Peyer's patch (tissue), 4 donors: ENCODE measurements around the gene CPNE7. TPM values are rescaled to one million over a fixed set of nuclear protein-coding genes. Genes with fewer than 3 reads are reported as not detected.

Experiments
- DNase-seq, 3 donors: peaks; one replicate each; pipeline ENCODE4 v3.0.0-alpha.2; 2017 to 2019
- H3K27ac ChIP-seq, 4 donors: fragments of 200-600 bp; sonication (generic); one replicate each; pipeline ENCODE4 v1.5.1; 2016 to 2019
- H3K27me3 ChIP-seq, 2 donors: fragments of 200-600 bp; sonication (generic); one replicate each; pipeline ENCODE4 v1.5.1; 2019
- H3K36me3 ChIP-seq, 3 donors: fragments of 200-600 bp; sonication (generic); one replicate each; pipeline ENCODE4 v1.5.1; 2016 to 2019
- H3K4me1 ChIP-seq, 4 donors: fragments of 200-600 bp; sonication (generic); one replicate each; pipeline ENCODE4 v1.5.1; 2016 to 2019
- H3K4me3 ChIP-seq, 4 donors: fragments of 200-600 bp; sonication (generic); 1 replicate in 3 of 4; 2 replicates in 1 of 4; pipeline ENCODE4 v1.5.1; 2016 to 2019; ENCODE audit warnings: mild to moderate bottlenecking in 1 of 4
- H3K9me3 ChIP-seq, 4 donors: fragments of 200-600 bp; sonication (generic); one replicate each; pipeline ENCODE4 v1.5.1; 2016 to 2019; ENCODE audit warnings: mild to moderate bottlenecking in 1 of 4
- POLR2A ChIP-seq, 2 donors: fragments of 450-650 bp; IDR thresholded peaks; one replicate each; pipeline ENCODE4 v1.5.1; 2017; ENCODE audit warnings: antibody characterized with exemption in 2 of 2, mild to moderate bottlenecking in 2 of 2, moderate library complexity in 2 of 2
- total RNA-seq, 4 donors: library from RNA; depleted of rRNA; stranded (reverse); fragments of >200 nt; gene quantifications; one replicate each; pipeline ENCODE4 v1.1.0, GENCODE V29; 2016
- TF ChIP-seq, protein P1 (sequence below), 6 experiments: fragments of 450-650 bp in 4 of 6; fragments of 200-600 bp in 2 of 6; sonication (generic) in 1 of 6; IDR thresholded peaks; one replicate each; pipeline ENCODE4 v1.5.1; 2017 to 2019; ENCODE audit warnings: antibody characterized with exemption in 6 of 6, mild to moderate bottlenecking in 3 of 6, moderate library complexity in 1 of 6

CPNE7 gene
- total RNA-seq, 4 donors from 2014 or later: 7.4 to 48.7 (median 13.5) TPM

DNA sequence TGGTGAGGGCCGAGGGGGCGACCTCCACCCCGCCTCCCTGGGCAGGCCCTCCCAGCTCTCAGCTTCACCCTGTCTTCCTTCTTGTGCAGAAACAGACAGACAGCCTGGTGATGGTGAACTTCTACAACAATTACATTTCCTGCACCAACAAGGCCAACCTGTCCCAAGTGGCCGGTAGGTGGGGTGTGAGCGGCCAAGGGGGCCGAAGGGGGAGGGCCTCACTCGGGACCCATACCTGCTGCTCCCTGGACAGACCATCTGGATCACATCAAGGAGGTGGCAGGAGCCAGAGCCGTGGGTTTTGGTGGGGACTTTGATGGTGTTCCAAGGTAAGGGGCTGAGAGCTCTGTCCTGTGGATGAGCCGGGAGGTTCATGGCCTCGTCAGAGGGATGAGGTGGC lies 61.8 kb downstream of the CPNE7 start:
- TF ChIP-seq, protein P1, sequence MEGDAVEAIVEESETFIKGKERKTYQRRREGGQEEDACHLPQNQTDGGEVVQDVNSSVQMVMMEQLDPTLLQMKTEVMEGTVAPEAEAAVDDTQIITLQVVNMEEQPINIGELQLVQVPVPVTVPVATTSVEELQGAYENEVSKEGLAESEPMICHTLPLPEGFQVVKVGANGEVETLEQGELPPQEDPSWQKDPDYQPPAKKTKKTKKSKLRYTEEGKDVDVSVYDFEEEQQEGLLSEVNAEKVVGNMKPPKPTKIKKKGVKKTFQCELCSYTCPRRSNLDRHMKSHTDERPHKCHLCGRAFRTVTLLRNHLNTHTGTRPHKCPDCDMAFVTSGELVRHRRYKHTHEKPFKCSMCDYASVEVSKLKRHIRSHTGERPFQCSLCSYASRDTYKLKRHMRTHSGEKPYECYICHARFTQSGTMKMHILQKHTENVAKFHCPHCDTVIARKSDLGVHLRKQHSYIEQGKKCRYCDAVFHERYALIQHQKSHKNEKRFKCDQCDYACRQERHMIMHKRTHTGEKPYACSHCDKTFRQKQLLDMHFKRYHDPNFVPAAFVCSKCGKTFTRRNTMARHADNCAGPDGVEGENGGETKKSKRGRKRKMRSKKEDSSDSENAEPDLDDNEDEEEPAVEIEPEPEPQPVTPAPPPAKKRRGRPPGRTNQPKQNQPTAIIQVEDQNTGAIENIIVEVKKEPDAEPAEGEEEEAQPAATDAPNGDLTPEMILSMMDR (IDR thresholded peaks at IDR 0.05): no peak
- TF ChIP-seq POLR2A (IDR thresholded peaks at IDR 0.05): no peak
- no peak overlapping the region for H3K27ac ChIP-seq
- no peak overlapping the region for H3K4me3 ChIP-seq
- DNase-seq: no peak
- H3K27me3 ChIP-seq: no peaks in the 10 kb centered on the region
- peaks cover 0 to 17% (median 4%) of the 10 kb centered on the region in 4 donors for H3K4me1 ChIP-seq
- no peaks in the 10 kb centered on the region for H3K9me3 ChIP-seq
- peaks cover 0 to 30% (median 0%) of the 10 kb centered on the region in 3 donors for H3K36me3 ChIP-seq

DNA sequence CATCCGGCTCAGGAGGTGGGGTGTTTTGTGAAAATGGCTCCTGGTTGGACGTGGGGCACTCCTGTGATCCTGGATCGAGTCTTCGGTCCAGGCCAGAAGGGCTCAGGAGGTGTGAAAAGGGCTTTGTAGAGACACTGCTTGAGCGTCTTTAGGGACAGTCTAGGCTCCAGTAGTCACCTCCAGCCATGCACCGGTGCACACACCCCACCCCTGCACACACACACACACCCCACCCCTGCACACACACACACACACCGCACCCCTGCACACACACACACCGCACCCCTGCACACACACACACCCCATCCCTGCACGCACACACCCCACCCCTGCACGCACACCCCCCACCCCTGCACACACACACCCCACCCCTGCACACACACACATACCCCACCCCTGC lies 62.9 kb downstream of the CPNE7 start:
- no peak for TF ChIP-seq POLR2A (IDR thresholded peaks at IDR 0.05)
- TF ChIP-seq, protein P1 (IDR thresholded peaks at IDR 0.05): no peak
- H3K4me3 ChIP-seq: no peak overlapping the region
- no peak for DNase-seq
- no peak overlapping the region for H3K27ac ChIP-seq
- H3K4me1 ChIP-seq: peaks cover 0 to 12% (median 4%) of the 10 kb centered on the region in 4 donors
- H3K9me3 ChIP-seq: no peaks in the 10 kb centered on the region
- peaks cover 0 to 30% (median 0%) of the 10 kb centered on the region in 3 donors for H3K36me3 ChIP-seq
- H3K27me3 ChIP-seq: no peaks in the 10 kb centered on the region

DNA sequence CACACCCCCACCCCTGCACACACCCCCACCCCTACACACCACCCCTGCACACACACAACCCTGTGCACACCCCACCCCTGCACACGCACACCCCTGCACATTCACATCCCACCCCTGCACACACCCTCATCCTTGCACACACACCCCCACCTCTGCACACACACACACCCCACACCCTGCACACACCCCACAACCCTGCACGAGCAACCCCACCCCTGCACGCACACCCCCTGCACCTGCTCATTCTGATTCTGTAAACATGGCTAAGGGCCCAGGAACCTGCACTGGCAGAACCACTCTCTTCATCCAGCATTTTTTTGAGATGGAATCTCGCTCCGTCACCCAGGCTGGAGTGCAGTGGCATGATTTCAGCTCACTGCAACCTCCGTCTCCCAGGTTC lies 63.8 kb downstream of the CPNE7 start:
- Histone ChIP-seq H3K27ac (no peak overlapping the region), H3K4me1 (peaks cover 0 to 9% (median 4%) of the 10 kb centered on the region in 4 donors), H3K27me3 (no peaks in the 10 kb centered on the region), H3K9me3 (no peaks in the 10 kb centered on the region), H3K36me3 (peaks cover 0 to 34% (median 0%) of the 10 kb centered on the region in 3 donors), H3K4me3 (no peak overlapping the region)
- TF ChIP-seq, protein P1 (IDR thresholded peaks at IDR 0.05): no peak
- TF ChIP-seq POLR2A (IDR thresholded peaks at IDR 0.05): no peak
- no peak for DNase-seq

DNA sequence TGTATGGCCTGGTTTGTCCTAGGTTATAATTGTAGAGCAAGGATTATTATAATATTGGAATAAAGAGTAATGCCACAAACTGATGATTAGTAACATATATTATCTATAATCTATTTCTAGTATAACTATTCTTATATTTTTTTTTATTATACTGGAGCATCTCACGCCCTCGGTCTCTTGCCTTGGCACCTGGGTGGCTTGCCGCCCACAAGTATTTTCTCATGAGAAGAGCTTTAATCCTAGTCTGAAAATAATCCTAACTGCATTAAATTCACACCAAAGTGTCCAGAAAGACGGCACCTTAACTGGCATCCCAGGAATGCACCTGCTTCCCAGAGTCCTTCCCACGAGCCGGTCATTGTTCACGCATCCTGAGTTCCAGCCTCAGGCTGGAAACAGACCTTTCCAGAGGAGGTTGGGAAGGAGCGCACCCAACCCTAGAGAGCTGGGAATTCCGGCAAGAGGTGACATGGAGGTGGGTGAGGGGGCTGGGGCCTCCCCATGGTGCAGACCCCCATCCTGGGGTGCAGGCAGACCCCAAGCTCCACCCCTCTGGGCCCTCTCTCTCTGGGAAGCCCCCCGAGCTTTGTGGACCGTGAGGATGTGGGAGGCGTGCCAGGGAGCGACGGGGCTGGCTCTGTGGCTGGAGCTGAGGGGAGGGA lies 66.0 kb downstream of the CPNE7 start:
- TF ChIP-seq, protein P1 (IDR thresholded peaks at IDR 0.05): no peak
- TF ChIP-seq POLR2A (IDR thresholded peaks at IDR 0.05): no peak
- Histone ChIP-seq H3K27me3 (no peaks in the 10 kb centered on the region), H3K9me3 (no peaks in the 10 kb centered on the region), H3K36me3 (peaks cover 0 to 44% (median 0%) of the 10 kb centered on the region in 3 donors), H3K4me3 (peak overlapping the region in 1 of 4 donors; percentile 33), H3K27ac (no peak overlapping the region), H3K4me1 (peaks cover 0 to 9% (median 4%) of the 10 kb centered on the region in 4 donors)
- no peak for DNase-seq

DNA sequence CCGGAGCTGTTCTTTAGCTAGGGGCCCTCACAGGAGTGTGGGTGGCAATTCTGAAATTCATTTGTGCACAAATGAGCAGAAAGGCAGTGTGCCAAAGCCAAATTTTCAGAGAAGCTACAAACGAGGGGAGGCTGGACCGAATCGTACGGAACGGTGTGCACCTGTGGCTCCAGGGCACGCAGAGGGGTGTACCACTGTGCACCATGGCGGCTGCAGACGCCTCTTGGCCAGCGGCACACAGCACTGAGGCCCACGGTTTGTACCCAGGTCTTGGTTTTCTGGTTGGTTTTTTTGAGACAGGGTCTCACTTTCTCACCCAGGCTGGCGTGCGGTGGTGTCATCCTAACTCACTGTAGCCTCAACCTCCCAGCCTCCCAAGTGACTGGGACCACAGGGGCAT lies 67.0 kb downstream of the CPNE7 start:
- H3K4me3 ChIP-seq: no peak overlapping the region
- no peak for DNase-seq
- H3K27me3 ChIP-seq: no peaks in the 10 kb centered on the region
- peaks cover 0 to 43% (median 0%) of the 10 kb centered on the region in 3 donors for H3K36me3 ChIP-seq
- TF ChIP-seq, protein P1 (IDR thresholded peaks at IDR 0.05): no peak
- no peak for TF ChIP-seq POLR2A (IDR thresholded peaks at IDR 0.05)
- H3K4me1 ChIP-seq: peaks cover 0 to 9% (median 4%) of the 10 kb centered on the region in 4 donors
- no peak overlapping the region for H3K27ac ChIP-seq
- no peaks in the 10 kb centered on the region for H3K9me3 ChIP-seq
